T-helper 1 cell treated with Interleukin-12 subunit alpha and Interleukin-12 subunit beta and Interleukin-4 antibody, amounts not matched to agents 30 μg/mL and 1 μg/mL, for 36 hours (primary cell): Measurements from ENCODE around the gene SPATS2.
"Not testable (repeated sequence)": the region's sequence is repeated elsewhere in the genome, so short reads cannot be mapped to it uniquely, and the experiment has no call there.

Experiments used
- H3K27ac Mint-ChIP-seq: one replicate; pipeline ENCODE4 v1.8.0; 2021; ENCODE audit warnings: mild to moderate bottlenecking, mixed read lengths
- H3K27me3 Mint-ChIP-seq: one replicate; pipeline ENCODE4 v1.8.0; 2021; ENCODE audit warnings: low read depth, mixed read lengths
- H3K36me3 Mint-ChIP-seq: one replicate; pipeline ENCODE4 v1.8.0; 2021; ENCODE audit warnings: low read depth, mixed read lengths
- H3K4me1 Mint-ChIP-seq: one replicate; pipeline ENCODE4 v1.8.0; 2021; ENCODE audit warnings: low read depth, mixed read lengths
- H3K4me3 Mint-ChIP-seq: one replicate; pipeline ENCODE4 v1.8.0; 2021; ENCODE audit warnings: mild to moderate bottlenecking, moderate library complexity, mixed read lengths
- H3K9me3 Mint-ChIP-seq: one replicate; pipeline ENCODE4 v1.8.0; 2021; ENCODE audit warnings: mixed read lengths

The SPATS2 gene

DNA sequence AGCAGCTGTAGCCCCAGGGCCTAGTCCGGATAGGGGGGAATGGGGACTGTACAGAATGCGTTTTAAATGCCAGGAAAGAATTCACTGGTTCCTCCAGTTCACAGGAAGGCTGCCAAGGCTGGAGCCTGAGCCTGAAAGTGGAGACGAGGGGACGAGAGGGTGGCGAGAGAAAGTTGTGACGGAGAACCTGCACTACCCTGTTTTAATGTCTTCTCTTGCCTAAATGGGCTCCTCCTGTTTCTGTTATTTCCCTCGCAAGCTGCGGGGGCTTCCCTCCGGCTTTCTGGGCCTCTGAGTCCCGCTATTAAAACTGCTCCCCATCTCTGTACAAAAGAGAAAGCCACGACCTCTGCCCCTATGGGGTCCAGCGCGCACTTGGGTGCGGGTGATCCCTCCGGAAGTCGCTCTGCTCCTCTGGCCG is 34.8 kb upstream of the SPATS2 start:
- H3K36me3 Mint-ChIP-seq, result peaks cover 30% of the 10 kb centered on the region
- H3K4me3 Mint-ChIP-seq, result no peak overlapping the region
- H3K4me1 Mint-ChIP-seq, result peaks cover 15% of the 10 kb centered on the region
- H3K9me3 Mint-ChIP-seq, result no peaks in the 10 kb centered on the region
- H3K27ac Mint-ChIP-seq, result no peak overlapping the region
- peaks cover 54% of the 10 kb centered on the region for H3K27me3 Mint-ChIP-seq

- Mint-ChIP-seq H3K4me1 (peaks cover 19% of the 10 kb centered on the region), H3K27ac (peak overlapping the region; percentile 26), H3K9me3 (no peaks in the 10 kb centered on the region), H3K27me3 (peaks cover 59% of the 10 kb centered on the region), H3K4me3 (peak overlapping the region; percentile 31), H3K36me3 (peaks cover 26% of the 10 kb centered on the region)
Observed at GRCh38 chr12:49332891-49333371, 34.3 kb upstream of the SPATS2 start.

DNA sequence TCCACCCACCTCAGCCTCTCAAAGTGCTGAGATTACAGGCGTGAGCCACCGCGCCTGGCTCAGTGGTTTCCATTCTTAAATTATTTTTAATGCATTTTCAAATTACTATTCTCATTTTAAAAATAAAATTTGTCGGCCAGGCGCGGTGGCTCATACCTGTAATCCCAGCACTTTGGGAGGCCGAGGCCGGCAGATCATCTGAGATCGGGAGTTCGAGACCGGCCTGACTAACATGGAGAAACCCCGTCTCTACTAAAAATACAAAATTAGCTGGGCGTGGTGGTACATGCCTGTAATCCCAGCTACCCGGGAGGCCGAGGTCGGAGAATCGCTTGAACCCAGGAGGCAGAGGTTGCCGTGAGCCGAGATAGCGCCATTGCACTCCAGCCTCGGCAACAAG is 33.5 kb upstream of the SPATS2 start:
- peaks cover 19% of the 10 kb centered on the region for H3K4me1 Mint-ChIP-seq
- peaks cover 26% of the 10 kb centered on the region for H3K36me3 Mint-ChIP-seq
- H3K27ac Mint-ChIP-seq, H3K9me3 Mint-ChIP-seq, H3K4me3 Mint-ChIP-seq: not testable (repeated sequence)
- H3K27me3 Mint-ChIP-seq, result peaks cover 68% of the 10 kb centered on the region

DNA sequence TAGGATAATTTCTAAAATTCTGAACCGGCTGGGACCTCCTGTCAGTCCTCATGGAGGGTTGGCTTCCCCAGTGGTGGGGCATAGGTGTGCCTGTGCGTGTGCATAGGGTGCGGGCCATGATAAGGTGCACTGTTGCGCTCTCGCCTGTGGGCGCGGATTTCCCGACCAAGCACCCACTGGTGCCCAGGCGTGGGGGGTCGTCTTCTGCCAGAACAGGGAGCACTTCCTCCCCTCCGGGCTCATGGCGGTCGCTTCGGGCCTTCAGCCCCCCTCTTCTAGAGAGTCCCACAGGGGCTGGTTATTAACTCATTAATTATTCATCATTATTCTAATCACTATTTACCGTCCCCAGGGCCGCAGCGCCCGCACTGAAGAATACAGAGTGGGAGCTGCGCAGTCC is 33.0 kb upstream of the SPATS2 start:
- Mint-ChIP-seq H3K9me3 (no peaks in the 10 kb centered on the region), H3K27me3 (peaks cover 72% of the 10 kb centered on the region), H3K4me1 (peaks cover 19% of the 10 kb centered on the region), H3K4me3 (no peak overlapping the region), H3K27ac (no peak overlapping the region), H3K36me3 (peaks cover 22% of the 10 kb centered on the region)

- Mint-ChIP-seq H3K4me3 (no peak overlapping the region), H3K4me1 (peaks cover 19% of the 10 kb centered on the region), H3K9me3 (no peaks in the 10 kb centered on the region), H3K36me3 (peaks cover 20% of the 10 kb centered on the region), H3K27me3 (peaks cover 77% of the 10 kb centered on the region), H3K27ac (no peak overlapping the region)
Observed at GRCh38 chr12:49334681-49335080, 32.6 kb upstream of the SPATS2 start.

GRCh38 chr12:49335118-49335954 is 31.9 kb upstream of the SPATS2 start:
- Mint-ChIP-seq H3K4me1 (peaks cover 19% of the 10 kb centered on the region), H3K27ac (peak overlapping the region; percentile 5), H3K4me3 (peak overlapping the region; percentile 28), H3K27me3 (peaks cover 83% of the 10 kb centered on the region), H3K36me3 (peaks cover 18% of the 10 kb centered on the region), H3K9me3 (no peaks in the 10 kb centered on the region)

DNA sequence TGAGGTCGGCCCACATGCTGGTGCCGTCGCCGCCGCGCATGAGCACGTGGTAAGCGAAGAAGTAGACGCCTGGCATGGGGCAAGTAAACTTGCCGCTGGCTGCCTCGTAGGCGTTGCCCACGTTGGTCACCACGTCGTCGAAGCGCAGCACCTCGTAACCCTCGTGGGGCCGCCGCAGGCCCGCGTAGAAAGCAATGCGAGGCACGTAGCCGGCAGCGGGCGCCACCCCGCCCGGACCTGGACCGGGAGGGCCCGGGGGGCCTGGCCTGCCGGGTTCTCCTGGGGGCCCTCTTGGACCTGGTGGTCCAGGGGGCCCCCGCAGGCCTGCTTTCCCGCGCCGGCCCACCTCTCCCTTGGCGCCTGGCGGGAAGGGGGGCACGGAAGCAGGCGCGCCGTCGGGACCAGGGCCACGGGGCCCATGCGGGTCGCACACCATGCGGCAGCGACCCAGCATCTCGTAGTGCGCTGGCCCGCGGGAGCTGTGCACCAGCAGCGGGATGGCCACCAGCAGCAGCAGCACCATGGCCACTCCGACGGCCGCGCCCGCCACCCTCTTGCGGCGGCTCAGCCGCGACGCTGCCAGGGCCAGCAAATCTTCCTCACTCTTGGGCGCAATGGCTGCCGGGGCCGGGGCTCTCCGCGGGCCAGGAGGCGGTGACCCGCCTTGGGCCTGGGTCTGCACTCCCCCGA is 31.2 kb upstream of the SPATS2 start:
- Mint-ChIP-seq H3K27me3 (peaks cover 91% of the 10 kb centered on the region), H3K27ac (no peak overlapping the region), H3K4me3 (no peak overlapping the region), H3K9me3 (no peaks in the 10 kb centered on the region), H3K4me1 (peaks cover 21% of the 10 kb centered on the region), H3K36me3 (peaks cover 13% of the 10 kb centered on the region)

DNA sequence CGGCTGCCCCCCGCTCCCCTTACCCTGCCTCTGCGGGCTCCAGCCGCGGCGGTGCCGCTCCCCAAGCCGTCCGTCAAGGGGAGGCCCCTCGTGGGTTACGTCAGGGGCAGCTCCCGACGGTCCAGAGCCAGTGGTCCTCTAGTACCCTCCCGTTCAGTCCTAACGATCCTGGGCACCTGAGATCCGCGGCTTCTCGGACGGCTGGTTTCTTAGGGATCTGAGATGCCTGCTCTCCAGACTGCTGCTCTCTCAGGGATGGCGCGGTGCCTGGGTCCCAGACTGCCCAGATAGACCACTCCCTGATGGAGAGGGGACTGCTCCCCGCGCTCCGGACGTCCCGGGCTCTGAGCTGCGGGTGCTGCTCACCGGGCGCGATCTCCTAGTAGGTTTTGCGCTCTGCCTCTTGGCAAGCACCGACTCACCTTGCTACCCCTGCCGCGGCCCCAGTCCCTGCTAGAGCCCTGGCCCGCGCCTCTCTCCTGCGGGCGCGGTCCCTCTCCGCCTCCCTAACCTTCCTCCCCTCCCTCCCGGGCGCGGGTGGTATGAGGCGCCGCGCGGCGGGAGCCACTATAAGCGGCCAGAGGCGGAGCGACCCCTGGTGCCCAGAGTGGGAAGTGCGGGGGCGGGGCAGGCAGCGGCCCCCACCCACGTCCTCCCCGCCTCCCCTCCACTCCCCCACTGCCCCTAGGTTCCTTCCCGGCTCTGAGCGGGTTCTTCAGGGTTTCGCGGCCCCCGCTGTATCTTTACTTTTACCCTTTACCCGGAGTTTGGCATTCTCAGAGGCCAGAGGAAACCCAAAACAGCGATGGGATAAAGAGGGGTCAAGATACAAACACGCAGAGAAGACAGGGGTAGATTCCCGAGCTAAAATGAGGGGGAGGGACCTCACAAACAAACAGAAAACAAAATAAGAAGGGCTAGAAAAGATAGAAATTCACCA is 30.3 kb upstream of the SPATS2 start, which contains the start of gene C1QL4:
C1QL4 (minus strand) TSS at position 544 of the 940 bp plus-strand sequence. CDS start 711 bp downstream, outside the sequence.
- Mint-ChIP-seq H3K27ac (no peak within 1 kb of the TSS), H3K4me3 (peak within 1 kb of the TSS; percentile 36), H3K36me3 (peaks cover 7% of the 10 kb centered on the region), H3K9me3 (no peaks in the 10 kb centered on the region), H3K27me3 (peaks cover 94% of the 10 kb centered on the region), H3K4me1 (peaks cover 21% of the 10 kb centered on the region)

- H3K36me3 Mint-ChIP-seq, result peaks cover 3% of the 10 kb centered on the region
- H3K4me1 Mint-ChIP-seq, result peaks cover 27% of the 10 kb centered on the region
- H3K9me3 Mint-ChIP-seq, result no peaks in the 10 kb centered on the region
- H3K4me3 Mint-ChIP-seq, result no peak overlapping the region
- peaks cover 91% of the 10 kb centered on the region for H3K27me3 Mint-ChIP-seq
- no peak overlapping the region for H3K27ac Mint-ChIP-seq
Observed at GRCh38 chr12:49338830-49339463, 28.3 kb upstream of the SPATS2 start.

DNA sequence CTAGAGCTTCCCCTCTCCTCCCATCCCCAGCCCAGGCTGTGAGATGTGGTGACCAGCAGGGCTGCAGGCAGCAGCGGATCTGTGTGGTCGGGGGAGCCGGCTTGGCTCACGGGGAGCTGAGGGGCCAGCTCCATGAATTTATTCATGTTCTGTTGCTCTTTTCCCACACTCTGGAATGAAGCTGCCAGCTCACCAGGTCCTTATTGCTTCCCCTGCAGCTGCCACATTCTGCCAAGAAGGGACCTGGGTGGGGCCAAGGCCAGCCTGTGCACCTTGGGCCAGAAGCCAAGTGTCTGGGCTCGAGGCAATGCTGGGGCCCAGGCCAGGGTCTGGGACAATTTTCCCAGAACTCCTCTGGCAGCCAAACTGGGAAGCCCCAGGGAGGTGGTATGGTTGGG is 27.8 kb upstream of the SPATS2 start:
- H3K4me3 Mint-ChIP-seq, result no peak overlapping the region
- peaks cover 91% of the 10 kb centered on the region for H3K27me3 Mint-ChIP-seq
- peaks cover 27% of the 10 kb centered on the region for H3K4me1 Mint-ChIP-seq
- H3K27ac Mint-ChIP-seq, result no peak overlapping the region
- no peaks in the 10 kb centered on the region for H3K9me3 Mint-ChIP-seq
- H3K36me3 Mint-ChIP-seq, result peaks cover 3% of the 10 kb centered on the region

GRCh38 chr12:49340095-49340870 is 27.0 kb upstream of the SPATS2 start:
- Mint-ChIP-seq H3K36me3 (no peaks in the 10 kb centered on the region), H3K9me3 (no peaks in the 10 kb centered on the region), H3K4me1 (peaks cover 23% of the 10 kb centered on the region), H3K27me3 (peaks cover 89% of the 10 kb centered on the region), H3K4me3 (no peak overlapping the region), H3K27ac (no peak overlapping the region)

- Mint-ChIP-seq H3K4me3 (no peak overlapping the region), H3K4me1 (peaks cover 20% of the 10 kb centered on the region), H3K36me3 (peaks cover 2% of the 10 kb centered on the region), H3K9me3 (no peaks in the 10 kb centered on the region), H3K27me3 (peaks cover 91% of the 10 kb centered on the region), H3K27ac (no peak overlapping the region)
Observed at GRCh38 chr12:49340971-49341776, 26.1 kb upstream of the SPATS2 start.

GRCh38 chr12:49341777-49342065 is 25.5 kb upstream of the SPATS2 start:
- Mint-ChIP-seq H3K27me3 (peaks cover 93% of the 10 kb centered on the region), H3K4me3 (no peak overlapping the region), H3K9me3 (no peaks in the 10 kb centered on the region), H3K27ac (no peak overlapping the region), H3K4me1 (peaks cover 24% of the 10 kb centered on the region), H3K36me3 (peaks cover 2% of the 10 kb centered on the region)
